ENCODE data around the gene SERP1. TPM values are rescaled to one million over a fixed set of nuclear protein-coding genes. Genes with fewer than 3 reads are reported as not detected.

Gene SERP1
- total RNA-seq, 1 donor from 2014 or later: 150 TPM

GRCh38 chr3:150556792-150557191 lies 10.5 kb upstream of the SERP1 start:
- no peak for ATAC-seq
- no peak for DNase-seq
- no peaks in the 10 kb centered on the region for H3K27me3 ChIP-seq (ENCODE audit: low read depth)
- H3K36me3 ChIP-seq: peaks cover 61% of the 10 kb centered on the region
- intact Hi-C loops (cut with DNase I): no loop called here
- TF ChIP-seq CTCF (IDR thresholded peaks at IDR 0.05): no peak
- no peaks in the 10 kb centered on the region for H3K9me3 ChIP-seq
- no peaks in the 10 kb centered on the region for H3K4me1 ChIP-seq
- H3K27ac ChIP-seq: no peak overlapping the region
- H3K4me3 ChIP-seq: no peak overlapping the region

GRCh38 chr3:150555859-150556436 lies 9.7 kb upstream of the SERP1 start:
- DNase-seq (no peak), ATAC-seq (no peak)
- no peak overlapping the region for H3K27ac ChIP-seq
- no peak overlapping the region for H3K4me3 ChIP-seq
- intact Hi-C loops (cut with DNase I): no loop called here
- H3K27me3 ChIP-seq (ENCODE audit: low read depth): no peaks in the 10 kb centered on the region
- H3K9me3 ChIP-seq: no peaks in the 10 kb centered on the region
- no peak for TF ChIP-seq CTCF (IDR thresholded peaks at IDR 0.05)
- H3K4me1 ChIP-seq: no peaks in the 10 kb centered on the region
- H3K36me3 ChIP-seq: peaks cover 56% of the 10 kb centered on the region

- ATAC-seq (no peak), DNase-seq (no peak)
- intact Hi-C loops (cut with DNase I): no loop called here
- H3K36me3 ChIP-seq: peaks cover 24% of the 10 kb centered on the region
- H3K27ac ChIP-seq: peak overlapping the region; percentile 100
- no peaks in the 10 kb centered on the region for H3K27me3 ChIP-seq (ENCODE audit: low read depth)
- no peak for TF ChIP-seq CTCF (IDR thresholded peaks at IDR 0.05)
- peaks cover 44% of the 10 kb centered on the region for H3K4me1 ChIP-seq
- no peaks in the 10 kb centered on the region for H3K9me3 ChIP-seq
- peak overlapping the region; percentile 84 for H3K4me3 ChIP-seq
Observed at GRCh38 chr3:150547045-150547741, 897 bp upstream of the SERP1 start.

- H3K4me1 ChIP-seq: peaks cover 54% of the 10 kb centered on the region
- H3K9me3 ChIP-seq: no peaks in the 10 kb centered on the region
- H3K27me3 ChIP-seq (ENCODE audit: low read depth): no peaks in the 10 kb centered on the region
- peak overlapping the region; percentile 100 for H3K27ac ChIP-seq
- ATAC-seq (peak; percentile 16 to 46), DNase-seq (no peak)
- intact Hi-C loops (cut with DNase I): no loop called here
- H3K4me3 ChIP-seq: peak overlapping the region; percentile 84
- no peak for TF ChIP-seq CTCF (IDR thresholded peaks at IDR 0.05)
- H3K36me3 ChIP-seq: peaks cover 27% of the 10 kb centered on the region
Observed at GRCh38 chr3:150545419-150546225, 674 bp downstream of the SERP1 start.

GRCh38 chr3:150544726-150545125 lies 1.6 kb downstream of the SERP1 start:
- no peak for ATAC-seq
- TF ChIP-seq CTCF (IDR thresholded peaks at IDR 0.05): no peak
- H3K4me3 ChIP-seq: peak overlapping the region; percentile 84
- H3K4me1 ChIP-seq: peaks cover 54% of the 10 kb centered on the region
- H3K9me3 ChIP-seq: no peaks in the 10 kb centered on the region
- no peaks in the 10 kb centered on the region for H3K27me3 ChIP-seq (ENCODE audit: low read depth)
- H3K27ac ChIP-seq: peak overlapping the region; percentile 100
- DNase-seq: no peak
- peaks cover 27% of the 10 kb centered on the region for H3K36me3 ChIP-seq
- intact Hi-C loops (cut with DNase I): no loop called here
